ENCODE results near the gene KLHL40.
A peak's percentile ranks its signal among the peaks of the same experiment; 100 is the strongest.

Gene KLHL40

GRCh38 chr3:42690766-42691680, 5.7 kb downstream of the KLHL40 start:
- DNase-seq, result no peak

DNA sequence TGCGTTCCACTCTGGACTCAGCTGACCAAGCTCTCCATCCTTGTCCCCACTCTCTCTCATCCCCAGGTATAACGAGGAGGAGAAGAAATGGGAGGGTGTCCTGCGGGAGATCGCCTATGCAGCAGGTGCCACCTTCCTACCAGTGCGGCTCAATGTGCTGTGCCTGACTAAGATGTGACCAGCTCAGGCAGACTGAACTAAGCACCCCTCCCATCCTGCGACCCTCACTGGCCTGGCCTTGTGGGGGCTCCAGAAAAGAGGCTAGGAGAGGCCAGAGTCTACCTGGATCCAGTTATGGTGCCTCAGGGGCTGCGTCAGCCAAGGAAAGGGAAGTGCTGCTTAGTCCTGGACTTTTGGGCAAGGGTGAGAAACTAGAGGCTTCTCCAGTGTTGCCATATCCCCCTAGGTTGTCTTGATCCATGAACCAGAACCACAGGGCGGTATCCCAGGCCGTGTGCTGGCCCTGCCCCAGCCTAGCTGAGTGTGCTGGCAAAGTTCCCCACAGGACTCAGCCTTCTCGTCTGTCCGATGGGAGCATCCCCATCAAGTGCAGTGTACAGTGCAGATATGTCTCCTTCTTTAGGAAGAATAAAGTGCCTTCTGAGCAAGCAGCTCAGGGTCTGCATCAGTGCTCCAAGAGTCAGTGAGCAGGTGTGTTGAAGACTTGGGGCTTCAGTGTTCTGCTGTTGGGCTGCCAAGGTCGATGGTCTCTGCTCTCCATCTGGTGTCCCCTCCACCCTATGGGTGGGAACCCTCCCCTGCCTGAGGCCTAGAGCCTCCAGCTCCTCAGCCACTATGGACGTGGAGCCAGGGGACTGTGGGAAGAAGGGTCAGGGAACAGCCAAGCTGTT, 6.7 kb downstream of the KLHL40 start:
- DNase-seq, result no peak

DNA sequence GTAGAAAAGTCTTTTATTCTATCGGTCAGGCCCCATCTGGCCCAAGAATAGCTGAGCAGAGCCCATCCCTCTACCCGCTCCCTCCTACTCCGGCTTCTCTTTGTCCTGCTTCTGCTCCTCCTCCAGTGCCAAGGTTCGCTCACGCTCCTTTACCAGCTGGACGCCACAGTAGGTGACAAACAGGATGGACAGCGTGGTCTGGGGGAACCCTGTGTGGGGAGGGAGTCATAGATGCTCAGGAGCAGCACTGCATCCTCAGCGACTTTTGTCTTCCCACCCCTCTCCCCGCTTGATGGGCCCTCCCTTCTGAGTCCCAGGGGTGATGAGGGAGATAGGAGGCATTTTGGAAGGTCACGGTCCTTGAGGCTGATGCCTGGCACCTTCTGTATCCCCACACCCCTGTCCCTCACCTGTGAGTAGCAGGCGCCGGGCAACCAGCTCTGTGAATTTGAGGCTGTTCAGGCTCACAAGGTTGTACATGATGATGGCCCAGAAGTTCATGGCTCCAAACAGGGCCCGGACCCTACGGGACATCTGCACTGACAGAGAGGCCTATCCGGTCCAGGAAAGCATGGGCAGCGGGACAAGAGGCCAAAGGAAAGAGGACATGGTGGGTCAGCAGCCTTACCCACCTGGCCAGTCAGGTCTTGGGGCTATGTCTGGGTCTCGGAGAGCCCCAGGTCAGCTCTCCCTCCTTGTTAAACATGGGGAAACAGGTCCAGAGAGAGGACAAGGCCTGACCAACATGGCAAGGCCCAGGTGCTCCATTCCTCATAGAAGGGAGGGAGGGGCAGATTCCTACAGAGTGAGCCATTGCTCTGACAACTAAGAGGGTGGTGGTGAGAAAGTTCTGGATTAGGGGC, 7.6 kb downstream of the KLHL40 start:
- no peak for DNase-seq

DNA sequence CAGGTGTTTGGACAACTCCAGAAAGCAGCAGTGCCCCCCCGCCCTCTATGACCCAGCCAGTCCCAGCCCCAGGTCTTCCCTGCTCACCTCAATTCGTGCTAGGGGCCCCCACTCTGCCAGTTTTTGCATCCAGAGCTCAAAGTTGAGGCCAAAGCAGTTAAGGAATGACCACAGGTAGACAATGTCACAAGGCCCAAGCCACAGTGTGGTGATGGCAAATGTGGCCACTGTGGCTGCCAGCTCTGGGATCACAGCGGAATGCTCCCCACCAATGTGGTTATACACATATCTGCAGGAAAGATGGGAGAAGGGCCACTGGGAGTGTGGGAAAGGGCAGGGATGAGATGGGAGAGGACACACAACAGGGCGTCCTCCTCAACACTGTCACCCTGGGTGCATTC, 8.2 kb downstream of the KLHL40 start:
- no peak for DNase-seq

- no peak for DNase-seq
Measured at GRCh38 chr3:42694366-42694765, 9.0 kb downstream of the KLHL40 start.

GRCh38 chr3:42696356-42697288, 11.3 kb downstream of the KLHL40 start:
- DNase-seq, result no peak

GRCh38 chr3:42697289-42698051, 12.1 kb downstream of the KLHL40 start:
- DNase-seq, result peak; percentile 50

GRCh38 chr3:42698216-42698910, 13.0 kb downstream of the KLHL40 start:
- DNase-seq, result peak; percentile 54

GRCh38 chr3:42698911-42699230, 13.5 kb downstream of the KLHL40 start:
- DNase-seq, result peak; percentile 56

GRCh38 chr3:42699511-42699971, 14.2 kb downstream of the KLHL40 start:
- DNase-seq, result peak; percentile 53

DNA sequence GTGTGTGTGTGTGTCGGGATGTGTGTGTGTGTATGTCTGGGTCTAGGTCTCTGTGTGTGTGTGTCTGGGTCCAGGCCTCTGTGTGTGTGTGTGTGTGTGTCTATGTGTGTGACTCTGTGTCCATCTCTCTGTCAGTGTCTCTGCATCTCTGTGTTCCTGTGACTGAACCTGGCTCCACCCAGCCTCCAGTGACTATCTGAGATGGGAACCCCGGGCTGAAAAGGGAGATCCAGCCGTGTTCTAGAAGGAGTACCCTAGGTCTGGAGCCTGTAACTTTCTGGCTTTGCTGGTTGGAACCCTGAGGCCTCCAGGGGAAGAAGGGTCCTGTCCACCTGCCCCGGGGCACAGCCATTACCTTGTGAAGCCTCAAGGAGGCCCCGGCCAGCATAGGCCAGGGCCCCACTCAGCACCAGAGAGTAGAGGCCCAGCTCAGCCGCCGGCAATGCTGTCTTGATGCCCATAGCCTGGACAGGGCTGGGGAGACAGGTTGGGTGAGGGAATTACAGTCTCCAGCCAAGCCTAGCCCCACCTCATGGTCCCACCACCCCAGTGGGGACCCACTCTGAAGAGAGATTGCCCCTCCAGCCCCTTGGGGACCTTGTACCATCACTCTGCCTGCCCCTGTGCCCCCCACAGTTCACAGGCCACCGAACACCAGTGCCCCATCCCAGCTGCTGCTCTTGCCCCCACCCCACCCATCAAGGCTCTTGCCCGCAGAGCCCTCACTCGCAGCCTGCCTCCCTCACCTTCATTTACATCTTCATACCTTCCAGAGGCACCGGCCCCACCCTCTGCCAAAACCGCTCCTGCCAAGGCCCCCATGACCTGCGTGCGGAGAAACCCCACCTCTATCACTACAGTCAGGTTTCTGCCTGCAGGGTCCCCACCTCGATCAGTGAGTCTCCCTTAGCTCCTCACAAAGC, 15.3 kb downstream of the KLHL40 start:
- DNase-seq, result peak; percentile 51

- DNase-seq, result peak; percentile 80
Measured at GRCh38 chr3:42701371-42702065, 16.2 kb downstream of the KLHL40 start.

DNA sequence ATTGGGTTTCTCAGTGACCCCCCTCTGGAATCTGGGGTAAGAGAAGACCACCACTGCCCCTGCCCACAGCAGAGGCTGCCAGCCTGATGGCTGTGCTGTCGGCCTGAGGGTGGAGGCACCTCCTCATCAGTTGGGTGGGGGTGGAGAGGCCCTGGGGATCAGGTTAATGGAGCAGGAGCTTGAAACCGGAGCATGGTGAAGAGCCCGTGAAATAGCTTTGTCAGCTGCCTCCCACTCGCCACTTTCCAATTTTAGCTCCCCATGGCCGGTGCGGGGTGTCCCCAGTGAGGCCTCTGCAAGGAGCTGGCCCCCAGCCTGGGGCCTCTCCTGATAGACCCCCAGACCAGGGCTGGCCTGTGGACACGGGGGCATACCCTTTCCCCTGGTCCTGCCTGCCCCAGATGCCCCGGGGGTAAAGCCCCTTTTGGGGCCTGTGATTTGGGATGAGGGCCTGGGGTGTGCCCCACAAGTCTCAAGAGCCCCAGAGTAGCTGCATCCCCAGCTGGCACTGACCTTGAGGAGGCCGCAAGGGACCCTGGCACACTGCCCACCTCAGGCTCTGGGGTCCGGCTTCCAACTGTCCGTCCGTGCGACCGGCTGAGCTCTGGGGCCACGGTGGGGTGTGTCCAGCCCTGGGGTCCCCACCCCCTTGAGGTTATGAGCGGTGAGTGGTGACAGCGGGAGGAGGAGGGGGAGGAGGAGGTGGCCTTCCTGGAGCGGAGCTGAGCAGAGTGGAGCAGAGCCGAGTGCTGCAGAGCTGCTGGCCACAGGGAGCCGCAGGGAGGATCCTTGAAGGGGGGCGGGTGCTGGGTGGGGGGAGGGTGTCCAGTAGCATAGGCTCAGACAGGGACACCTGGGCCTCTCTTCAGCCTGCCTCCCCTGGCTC, 17.0 kb downstream of the KLHL40 start, which contains the start of gene HHATL:
HHATL (minus strand) TSS at position 733 of the 886 bp plus-strand sequence. CDS start 1,972 bp downstream, outside the sequence.
- DNase-seq, result peak; percentile 50

GRCh38 chr3:42702982-42703694, 17.8 kb downstream of the KLHL40 start:
- no peak for DNase-seq

- no peak for DNase-seq
Measured at GRCh38 chr3:42703695-42704025, 18.3 kb downstream of the KLHL40 start.

GRCh38 chr3:42704136-42704841, 19.0 kb downstream of the KLHL40 start:
- peak; percentile 46 for DNase-seq
